Astrocyte (in vitro differentiated cells and primary cell): ENCODE measurements around the gene CCHCR1. TPM values are rescaled to one million over a fixed set of nuclear protein-coding genes. Genes with fewer than 3 reads are reported as not detected.

Source experiments
- DNase-seq: peaks from one replicate; pipeline ENCODE4 v3.0.0-alpha.2; 2010; ENCODE audit warnings: low read depth
- FAIRE-seq: peaks from 2 replicates; lab custom pipeline; 2011; peaks lifted over from hg19 to GRCh38; lab: Jason Lieb, UNC
- H2AFZ ChIP-seq: 2 replicates; pipeline ENCODE4 v1.6.0; 2012; ENCODE audit warnings: low read depth, low read length, inconsistent platforms
- H3K27ac ChIP-seq: 2 replicates; pipeline ENCODE4 v1.5.1; 2011; ENCODE audit warnings: low read depth, low read length, inconsistent platforms
- H3K27me3 ChIP-seq: 2 replicates; pipeline ENCODE4 v1.6.0; 2011; ENCODE audit warnings: low read length, inconsistent platforms; ENCODE audit not compliant: insufficient read depth
- H3K36me3 ChIP-seq: 2 replicates; pipeline ENCODE4 v1.5.1; 2011; ENCODE audit warnings: low read length, inconsistent platforms; ENCODE audit not compliant: insufficient read depth
- H3K4me1 ChIP-seq: 2 replicates; pipeline ENCODE4 v1.5.1; 2011; ENCODE audit warnings: low read length, inconsistent platforms; ENCODE audit not compliant: insufficient read depth
- H3K4me2 ChIP-seq: 2 replicates; pipeline ENCODE4 v1.6.0; 2012; ENCODE audit warnings: low read length, inconsistent platforms
- H3K4me3 ChIP-seq: 2 replicates; pipeline ENCODE4 v1.5.1; 2011; ENCODE audit warnings: low read depth, mild to moderate bottlenecking, low read length, inconsistent platforms; ENCODE audit not compliant: insufficient read depth
- H3K79me2 ChIP-seq: 2 replicates; pipeline ENCODE4 v1.6.0; 2012; ENCODE audit warnings: mild to moderate bottlenecking, low read length, inconsistent platforms; ENCODE audit not compliant: insufficient read depth
- H3K9ac ChIP-seq: 2 replicates; pipeline ENCODE4 v1.6.0; 2012; ENCODE audit warnings: mild to moderate bottlenecking, low read length, inconsistent platforms
- H3K9me3 ChIP-seq: 2 replicates; pipeline ENCODE4 v1.5.1; 2012; ENCODE audit warnings: low read depth, mild to moderate bottlenecking, low read length, inconsistent platforms; ENCODE audit not compliant: insufficient read depth
- H4K20me1 ChIP-seq: 2 replicates; pipeline ENCODE4 v1.6.0; 2012; ENCODE audit warnings: low read length, inconsistent platforms; ENCODE audit not compliant: insufficient read depth
- H3K27ac Mint-ChIP-seq: one replicate; pipeline ENCODE4 v1.8.0; 2021; ENCODE audit warnings: mild to moderate bottlenecking, mixed read lengths; ENCODE audit not compliant: unreplicated experiment
- H3K27me3 Mint-ChIP-seq: one replicate; pipeline ENCODE4 v1.8.0; 2021; ENCODE audit warnings: low read depth, mixed read lengths; ENCODE audit not compliant: unreplicated experiment
- H3K36me3 Mint-ChIP-seq: one replicate; pipeline ENCODE4 v1.8.0; 2021; ENCODE audit warnings: low read depth, mixed read lengths; ENCODE audit not compliant: unreplicated experiment
- H3K4me1 Mint-ChIP-seq: one replicate; pipeline ENCODE4 v1.8.0; 2021; ENCODE audit warnings: low read depth, mixed read lengths; ENCODE audit not compliant: unreplicated experiment
- H3K4me3 Mint-ChIP-seq: one replicate; pipeline ENCODE4 v1.8.0; 2021; ENCODE audit warnings: mild to moderate bottlenecking, moderate library complexity, mixed read lengths; ENCODE audit not compliant: unreplicated experiment
- H3K9me3 Mint-ChIP-seq: one replicate; pipeline ENCODE4 v1.8.0; 2021; ENCODE audit warnings: mild to moderate bottlenecking, mixed read lengths; ENCODE audit not compliant: unreplicated experiment
- EZH2 ChIP-seq: IDR thresholded peaks from 2 replicates; pipeline ENCODE4 v1.6.1; 2012; ENCODE audit warnings: mild to moderate bottlenecking, low read length, inconsistent platforms; ENCODE audit not compliant: insufficient read depth
- total RNA-seq: library from RNA; stranded (reverse); gene quantifications from 2 replicates; pipeline ENCODE4 v1.2.1, GENCODE V29; 2021
- TF ChIP-seq, protein P1 (sequence below): IDR thresholded peaks from 2 replicates; pipeline ENCODE4 v1.5.1; 2011; ENCODE audit warnings: low read depth, mild to moderate bottlenecking, inconsistent platforms, low read length, moderate library complexity; ENCODE audit not compliant: insufficient read depth

Gene CCHCR1
- total RNA-seq, 1 donor from 2014 or later: 11.5 TPM

DNA sequence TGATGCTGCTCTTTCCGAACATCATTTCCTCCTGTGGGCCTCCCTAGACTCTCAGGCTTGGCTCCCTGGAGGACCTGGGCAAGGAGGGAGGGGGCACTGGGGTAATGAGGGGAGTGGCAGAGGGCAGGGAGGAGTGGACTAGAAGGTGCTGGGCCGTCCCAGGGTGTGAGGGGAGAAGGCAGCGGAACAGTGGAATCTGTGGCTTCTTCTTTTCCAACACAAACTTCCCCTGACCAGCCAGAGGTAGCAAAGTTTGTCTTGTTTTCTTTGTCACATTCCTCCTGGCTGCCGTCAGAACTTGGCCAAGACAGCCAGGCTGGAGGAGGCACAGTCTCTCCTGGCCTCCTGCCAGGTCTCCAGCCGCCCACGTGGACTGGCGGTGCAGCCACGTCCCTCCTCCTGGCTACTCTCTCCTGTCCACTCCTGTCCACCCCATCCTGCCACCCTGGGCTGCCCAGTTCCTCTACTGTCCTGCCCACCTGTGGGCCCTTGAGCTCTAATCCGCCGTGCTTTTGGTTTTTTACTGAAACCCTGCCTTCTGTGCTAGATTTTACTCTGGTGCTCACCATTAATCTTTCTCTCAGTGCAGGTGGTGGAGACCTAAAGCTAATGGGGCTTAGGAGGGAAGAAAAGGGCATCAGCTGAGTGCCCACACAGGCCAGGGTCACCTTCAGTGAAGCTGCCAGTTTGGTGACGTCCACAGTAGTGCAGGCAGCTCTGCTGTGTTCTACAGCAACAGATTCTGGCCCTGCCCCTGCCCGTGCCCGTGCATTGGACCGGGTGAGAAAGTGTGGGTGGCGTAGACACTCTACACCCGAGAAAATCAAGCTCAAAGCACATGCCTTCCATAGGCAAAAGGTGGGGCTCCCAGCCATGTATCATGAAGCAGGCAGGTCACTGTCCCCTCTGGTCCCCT lies 34.6 kb downstream of the CCHCR1 start:
- Histone ChIP-seq H2AFZ (no peak overlapping the region), H3K9me3 (no peaks in the 10 kb centered on the region), H3K27me3 (no peaks in the 10 kb centered on the region), H3K4me2 (peak overlapping the region; percentile 1), H3K4me1 (peaks cover 14% of the 10 kb centered on the region), H3K27ac (no peak overlapping the region), H3K36me3 (no peaks in the 10 kb centered on the region), H3K9ac (no peak overlapping the region), H4K20me1 (no peaks in the 10 kb centered on the region), H3K79me2 (peaks cover 5% of the 10 kb centered on the region), H3K4me3 (no peak overlapping the region)
- no peaks in the 10 kb centered on the region for H3K27me3 Mint-ChIP-seq
- peak overlapping the region; percentile 84 for H3K27ac Mint-ChIP-seq
- no peak for TF ChIP-seq EZH2
- TF ChIP-seq, protein P1, sequence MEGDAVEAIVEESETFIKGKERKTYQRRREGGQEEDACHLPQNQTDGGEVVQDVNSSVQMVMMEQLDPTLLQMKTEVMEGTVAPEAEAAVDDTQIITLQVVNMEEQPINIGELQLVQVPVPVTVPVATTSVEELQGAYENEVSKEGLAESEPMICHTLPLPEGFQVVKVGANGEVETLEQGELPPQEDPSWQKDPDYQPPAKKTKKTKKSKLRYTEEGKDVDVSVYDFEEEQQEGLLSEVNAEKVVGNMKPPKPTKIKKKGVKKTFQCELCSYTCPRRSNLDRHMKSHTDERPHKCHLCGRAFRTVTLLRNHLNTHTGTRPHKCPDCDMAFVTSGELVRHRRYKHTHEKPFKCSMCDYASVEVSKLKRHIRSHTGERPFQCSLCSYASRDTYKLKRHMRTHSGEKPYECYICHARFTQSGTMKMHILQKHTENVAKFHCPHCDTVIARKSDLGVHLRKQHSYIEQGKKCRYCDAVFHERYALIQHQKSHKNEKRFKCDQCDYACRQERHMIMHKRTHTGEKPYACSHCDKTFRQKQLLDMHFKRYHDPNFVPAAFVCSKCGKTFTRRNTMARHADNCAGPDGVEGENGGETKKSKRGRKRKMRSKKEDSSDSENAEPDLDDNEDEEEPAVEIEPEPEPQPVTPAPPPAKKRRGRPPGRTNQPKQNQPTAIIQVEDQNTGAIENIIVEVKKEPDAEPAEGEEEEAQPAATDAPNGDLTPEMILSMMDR: no peak
- peak overlapping the region; percentile 54 for H3K4me3 Mint-ChIP-seq
- H3K9me3 Mint-ChIP-seq: no peaks in the 10 kb centered on the region
- peak; percentile 95 for FAIRE-seq
- peaks cover 14% of the 10 kb centered on the region for H3K36me3 Mint-ChIP-seq
- H3K4me1 Mint-ChIP-seq: peaks cover 43% of the 10 kb centered on the region
- peak; percentile 83 for DNase-seq

- Histone ChIP-seq H3K4me2 (no peak overlapping the region), H4K20me1 (no peaks in the 10 kb centered on the region), H3K27me3 (no peaks in the 10 kb centered on the region), H3K4me3 (no peak overlapping the region), H3K9me3 (no peaks in the 10 kb centered on the region), H3K27ac (no peak overlapping the region), H3K79me2 (peaks cover 17% of the 10 kb centered on the region), H3K4me1 (peaks cover 14% of the 10 kb centered on the region), H3K36me3 (no peaks in the 10 kb centered on the region), H2AFZ (no peak overlapping the region), H3K9ac (no peak overlapping the region)
- peaks cover 46% of the 10 kb centered on the region for H3K4me1 Mint-ChIP-seq
- H3K36me3 Mint-ChIP-seq: peaks cover 12% of the 10 kb centered on the region
- H3K4me3 Mint-ChIP-seq: no peak overlapping the region
- H3K27ac Mint-ChIP-seq: no peak overlapping the region
- no peak for DNase-seq
- no peak for FAIRE-seq
- TF ChIP-seq EZH2: no peak
- H3K9me3 Mint-ChIP-seq: no peaks in the 10 kb centered on the region
- no peaks in the 10 kb centered on the region for H3K27me3 Mint-ChIP-seq
Measured at GRCh38 chr6:31121131-31121790, 36.3 kb downstream of the CCHCR1 start.

GRCh38 chr6:31120151-31120915 lies 37.3 kb downstream of the CCHCR1 start, which contains the start of gene CDSN:
Gene CDSN, minus strand, starts transcription at chr6:31120446. Its CDS starts 27 bp downstream, at chr6:31120419.
- H4K20me1 ChIP-seq: no peaks in the 10 kb centered on the region
- H3K4me1 Mint-ChIP-seq: peaks cover 49% of the 10 kb centered on the region
- H3K79me2 ChIP-seq: peaks cover 27% of the 10 kb centered on the region
- H3K9me3 Mint-ChIP-seq: no peaks in the 10 kb centered on the region
- FAIRE-seq (no peak), DNase-seq (no peak)
- no peaks in the 10 kb centered on the region for H3K36me3 ChIP-seq
- H3K36me3 Mint-ChIP-seq: peaks cover 9% of the 10 kb centered on the region
- H2AFZ ChIP-seq: no peak within 1 kb of the TSS
- no peak within 1 kb of the TSS for H3K4me2 ChIP-seq
- H3K27ac Mint-ChIP-seq: no peak within 1 kb of the TSS
- no peak within 1 kb of the TSS for H3K4me3 Mint-ChIP-seq
- no peaks in the 10 kb centered on the region for H3K27me3 ChIP-seq
- TF ChIP-seq EZH2: no peak
- TF ChIP-seq, protein P1: no peak
- no peak within 1 kb of the TSS for H3K9ac ChIP-seq
- no peak within 1 kb of the TSS for H3K4me3 ChIP-seq
- H3K4me1 ChIP-seq: peaks cover 16% of the 10 kb centered on the region
- no peaks in the 10 kb centered on the region for H3K27me3 Mint-ChIP-seq
- no peaks in the 10 kb centered on the region for H3K9me3 ChIP-seq
- H3K27ac ChIP-seq: no peak within 1 kb of the TSS
